Dedifferentiated amniotic fluid mesenchymal stem cell (primary cell): ENCODE data around the gene METAP1D.
"Not testable (repeated sequence)": the region's sequence is repeated elsewhere in the genome, so short reads cannot be mapped to it uniquely, and the experiment has no call there.

Experiments used
- DNase-seq: peaks from one replicate; pipeline ENCODE4 v3.0.0-alpha.2; 2016; ENCODE audit errors: extremely low spot score

Gene METAP1D

DNA sequence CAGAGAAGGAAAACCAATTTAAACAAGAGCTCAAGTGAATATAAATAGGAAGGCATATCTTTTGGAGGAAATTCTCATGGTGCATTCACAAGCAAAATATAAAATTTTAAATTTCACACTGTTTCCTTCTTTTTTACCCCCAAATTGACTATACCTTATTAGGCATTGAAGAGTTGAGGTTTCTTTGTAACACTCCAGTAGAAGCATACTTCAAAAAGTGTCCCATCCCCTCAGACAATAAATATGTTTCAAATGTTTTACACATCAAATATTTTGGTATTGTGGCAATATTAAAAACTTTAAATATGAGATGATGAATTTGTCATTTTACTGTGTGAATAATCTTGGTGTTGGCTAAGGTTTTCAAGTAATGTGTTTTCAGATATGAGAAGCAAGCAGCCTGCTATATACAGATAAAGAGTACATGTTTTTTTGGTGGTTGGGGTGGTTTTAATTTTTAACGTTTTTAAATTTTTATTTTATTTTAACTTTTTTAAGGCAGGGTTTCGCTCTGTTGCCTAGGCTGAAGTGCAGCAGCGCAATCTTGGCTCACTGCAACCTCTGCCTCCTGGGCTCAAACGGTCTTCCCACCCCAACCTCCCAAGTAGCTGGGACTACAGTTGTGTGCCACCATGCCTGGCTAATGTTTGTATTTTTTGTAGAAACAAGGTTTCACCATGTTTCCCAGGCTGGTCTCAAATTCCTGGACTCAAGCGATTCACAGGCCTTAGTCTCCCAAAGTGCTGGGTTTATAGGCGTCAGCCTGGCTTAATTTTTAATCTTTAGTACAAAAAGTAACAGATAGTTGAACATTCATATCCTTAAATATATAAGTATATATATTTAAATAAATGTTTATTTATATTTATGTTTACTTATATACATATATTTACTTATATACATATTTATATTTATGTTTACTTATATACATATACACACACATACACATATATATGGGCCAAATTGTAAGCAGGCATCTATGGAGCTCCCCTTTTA, 49.1 kb downstream of the METAP1D start:
- peak; percentile 7 for DNase-seq

DNA sequence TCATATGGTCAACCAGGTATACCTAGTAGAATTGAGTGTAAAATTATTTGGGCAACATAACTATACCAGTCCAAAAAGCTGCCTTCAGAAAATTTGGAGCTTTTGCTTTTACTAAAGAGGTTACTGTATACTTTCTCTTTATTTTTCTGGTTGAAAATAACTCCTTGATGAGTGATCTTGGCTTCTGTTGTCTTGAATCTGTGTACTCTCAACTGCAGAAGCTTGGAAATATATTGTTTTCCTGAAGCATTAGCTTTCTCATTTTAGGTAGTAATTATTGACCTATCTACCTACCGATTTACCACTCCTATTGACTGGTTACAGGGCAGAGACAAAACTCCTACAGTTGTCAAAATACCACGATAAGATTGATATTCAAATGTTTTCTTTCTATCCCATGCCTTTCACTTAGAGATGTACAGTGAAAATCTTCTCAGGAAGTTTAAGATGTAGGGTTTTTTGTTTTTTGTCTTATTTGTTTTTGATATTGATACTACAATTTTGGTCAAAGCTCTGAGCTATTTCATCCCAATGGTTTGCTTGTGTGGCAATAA, 49.9 kb downstream of the METAP1D start:
- no peak for DNase-seq

DNA sequence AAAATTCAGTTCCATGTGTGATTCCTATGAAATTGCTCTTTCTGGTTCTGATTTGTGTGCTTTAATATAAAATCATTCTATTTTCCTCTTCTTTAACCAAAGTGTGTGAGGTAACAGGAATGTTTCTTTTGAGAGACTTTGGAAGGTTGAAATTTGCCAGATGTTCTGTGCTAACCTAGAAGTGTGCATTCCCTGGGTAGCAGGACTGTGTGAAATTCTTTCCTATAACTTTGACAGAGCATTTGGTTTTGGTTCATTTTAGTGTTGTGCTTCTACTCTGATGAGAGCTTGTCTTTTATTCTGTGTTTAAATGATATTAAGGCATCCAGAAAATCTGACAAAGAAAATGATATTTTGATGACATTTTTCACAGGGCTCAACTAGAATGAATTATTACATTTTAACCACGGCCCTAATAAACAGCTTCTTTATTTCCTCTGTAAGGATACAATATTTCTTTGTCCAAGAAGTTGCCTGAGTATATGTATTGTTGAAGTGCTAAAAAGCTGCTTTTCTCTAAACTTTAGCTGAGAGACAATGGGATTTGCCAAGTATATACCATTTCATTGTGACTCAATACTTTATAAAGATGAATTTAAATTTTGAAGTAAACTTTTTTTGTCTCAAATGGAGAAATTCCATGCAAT, 50.8 kb downstream of the METAP1D start:
- DNase-seq, result no peak

DNA sequence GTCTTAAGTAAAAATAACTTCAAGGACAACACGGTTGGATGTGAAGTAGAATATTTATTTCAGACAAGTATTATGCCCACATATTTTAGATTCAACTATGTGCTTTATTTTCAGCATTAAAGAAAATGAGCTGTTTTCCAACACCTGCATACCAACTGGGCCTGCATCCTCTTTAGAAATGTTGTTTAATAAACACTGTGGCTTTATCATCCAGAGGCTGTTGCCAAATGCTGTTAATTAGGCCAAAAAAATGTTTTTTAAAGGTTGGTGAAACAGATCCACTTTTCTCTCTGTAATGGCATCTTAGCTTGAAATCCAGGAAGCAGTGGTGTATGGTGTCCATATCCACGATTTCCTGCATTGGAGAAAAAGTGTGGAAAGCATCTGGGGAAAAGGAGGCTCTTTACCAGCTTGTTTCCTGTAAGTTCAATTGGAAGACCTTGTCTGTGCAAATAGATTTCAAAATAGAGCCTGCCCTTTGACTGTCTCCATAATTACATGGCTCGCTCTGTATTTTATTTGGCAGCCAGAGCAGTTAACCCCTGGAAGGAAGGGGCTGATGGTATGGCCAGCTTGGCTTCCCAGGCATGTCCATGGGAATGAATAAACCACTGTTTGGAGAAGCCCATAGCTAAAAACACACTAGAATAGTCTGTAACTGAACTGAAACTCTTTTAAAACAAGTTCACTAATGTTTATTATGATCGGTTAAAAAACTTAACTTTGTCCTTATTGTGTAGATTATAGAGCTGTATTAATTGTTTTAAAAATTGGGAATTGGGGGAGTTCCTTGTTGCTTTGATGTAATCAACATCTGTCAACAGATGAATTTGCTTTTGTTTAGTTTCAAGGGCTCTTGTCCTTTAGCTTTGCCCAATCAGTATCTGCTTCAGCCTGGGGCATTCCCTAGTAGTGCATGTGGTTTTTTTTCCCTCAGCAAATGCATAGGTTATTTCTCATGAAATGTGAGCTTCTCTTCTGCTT, 52.5 kb downstream of the METAP1D start:
- DNase-seq, result peak; percentile 34

DNA sequence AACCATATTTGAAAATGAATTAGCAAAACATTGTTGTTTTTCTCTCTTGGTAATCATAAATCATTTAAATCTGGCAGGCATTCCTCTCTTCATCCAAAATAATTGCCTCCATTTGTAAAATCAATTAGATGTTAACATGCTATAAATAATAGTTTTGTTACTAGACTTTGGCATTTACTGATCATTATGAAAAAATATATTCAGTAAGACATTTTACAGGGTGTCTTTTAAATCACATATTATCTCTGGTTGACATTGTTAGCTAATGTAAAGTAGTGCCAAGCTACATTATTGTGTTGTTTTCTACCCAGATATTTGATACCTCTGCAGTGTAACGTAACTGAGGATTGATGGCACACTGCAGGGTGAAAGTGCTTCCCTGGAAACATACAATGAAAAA, 53.7 kb downstream of the METAP1D start:
- no peak for DNase-seq

DNA sequence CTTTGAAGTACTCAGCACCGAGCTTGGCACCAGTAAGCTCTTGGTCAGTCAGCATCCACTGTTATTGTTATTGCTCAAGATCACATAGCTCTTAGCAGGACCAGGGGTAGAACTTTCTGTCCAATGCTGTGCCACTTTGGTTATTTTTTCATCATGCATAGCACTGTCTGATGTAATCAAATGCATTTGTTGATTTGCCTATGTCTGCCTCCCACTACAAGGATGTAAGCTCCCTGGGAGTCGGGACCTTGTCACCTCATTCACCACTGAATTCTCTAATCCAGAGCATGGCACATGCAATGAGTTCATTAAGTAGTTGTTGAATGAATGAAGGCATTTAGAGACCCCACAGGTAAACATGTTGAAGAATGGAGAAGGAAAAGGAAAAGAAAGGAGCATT, 56.5 kb downstream of the METAP1D start:
- no peak for DNase-seq

DNA sequence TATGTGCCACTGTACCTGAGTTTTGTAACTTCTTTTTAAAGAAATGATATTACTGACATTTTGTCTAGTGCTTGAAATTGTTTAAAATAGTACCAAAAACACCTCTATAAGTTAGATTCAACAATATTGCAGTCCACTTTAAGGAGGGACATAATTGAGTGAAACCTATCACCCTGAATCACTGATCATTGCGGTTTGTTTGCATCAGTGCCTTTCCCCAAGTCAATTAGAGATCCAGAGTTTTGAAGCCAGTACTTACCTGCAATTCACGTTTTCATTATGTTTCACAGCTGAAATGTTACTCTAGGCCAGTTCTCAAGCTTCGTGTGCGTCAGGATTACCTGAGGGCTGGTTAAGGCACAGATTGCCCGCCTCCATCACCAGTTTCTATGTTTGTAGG, 58.9 kb downstream of the METAP1D start:
- DNase-seq, result peak; percentile 12

DNA sequence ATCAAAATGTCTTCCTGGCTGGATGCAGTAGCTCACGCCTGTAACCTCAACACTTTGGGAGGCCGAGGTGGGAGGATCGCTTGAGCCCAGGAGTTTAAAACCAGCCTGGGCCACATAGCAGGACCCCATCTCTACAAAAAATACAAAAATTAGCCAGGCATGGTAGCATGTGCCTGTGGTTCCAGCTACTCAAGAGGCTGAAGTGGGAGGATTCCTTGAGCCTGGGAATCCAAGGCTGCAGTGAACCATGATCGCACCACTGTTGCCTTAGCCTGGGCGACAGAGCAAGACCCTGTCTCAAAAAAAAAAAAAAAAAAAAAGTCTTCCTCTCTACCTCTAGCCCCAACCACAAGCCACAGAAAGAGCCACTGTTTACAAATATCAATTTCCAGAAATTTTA, 60.4 kb downstream of the METAP1D start:
- DNase-seq, result not testable (repeated sequence)

DNA sequence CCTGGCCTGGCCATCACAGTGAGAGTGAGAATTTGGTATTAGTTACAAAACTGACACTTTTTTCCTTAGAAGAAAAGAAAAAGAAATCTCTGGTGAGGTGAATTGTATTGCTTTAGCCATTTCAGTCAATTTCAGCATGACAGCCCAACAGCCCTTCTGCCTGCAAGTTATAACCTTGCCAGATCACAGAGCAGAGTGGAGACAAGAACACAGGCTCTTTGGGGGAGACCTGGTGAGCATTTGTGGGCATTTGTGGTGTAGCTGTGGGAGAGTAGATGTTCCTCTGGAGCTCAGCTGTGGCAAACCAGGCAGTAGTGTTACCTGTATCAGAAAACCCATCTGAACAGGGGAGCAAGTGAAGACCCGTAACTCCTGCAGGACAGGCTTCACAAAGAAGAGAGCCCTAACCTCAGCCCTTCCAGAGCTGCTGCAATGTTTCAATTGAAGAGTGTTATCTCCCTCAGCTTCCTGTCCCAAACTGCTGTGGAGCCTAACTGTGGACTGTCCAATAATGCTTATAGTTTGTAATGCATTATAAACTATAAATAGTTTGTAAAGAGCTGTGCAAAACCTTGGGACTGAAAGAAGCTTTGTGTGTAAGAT, 62.8 kb downstream of the METAP1D start:
- DNase-seq, result peak; percentile 6

DNA sequence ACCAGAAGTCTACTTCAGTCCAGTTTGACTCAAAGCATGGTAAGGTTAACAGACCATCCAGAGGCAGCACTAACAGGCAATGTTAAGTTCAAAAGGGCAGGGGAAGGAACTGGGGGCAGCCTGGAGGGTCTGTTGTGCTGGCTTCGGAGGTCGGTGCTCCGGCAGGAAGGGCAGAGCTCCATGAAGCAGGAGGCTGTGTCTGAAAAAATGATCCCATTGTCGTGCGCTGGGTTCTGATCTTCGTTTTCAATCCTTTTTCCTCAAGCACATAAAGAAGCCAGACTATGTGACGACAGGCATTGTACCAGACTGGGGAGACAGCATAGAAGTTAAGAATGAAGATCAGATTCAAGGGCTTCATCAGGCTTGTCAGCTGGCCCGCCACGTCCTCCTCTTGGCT, 63.7 kb downstream of the METAP1D start:
- DNase-seq, result peak; percentile 14

DNA sequence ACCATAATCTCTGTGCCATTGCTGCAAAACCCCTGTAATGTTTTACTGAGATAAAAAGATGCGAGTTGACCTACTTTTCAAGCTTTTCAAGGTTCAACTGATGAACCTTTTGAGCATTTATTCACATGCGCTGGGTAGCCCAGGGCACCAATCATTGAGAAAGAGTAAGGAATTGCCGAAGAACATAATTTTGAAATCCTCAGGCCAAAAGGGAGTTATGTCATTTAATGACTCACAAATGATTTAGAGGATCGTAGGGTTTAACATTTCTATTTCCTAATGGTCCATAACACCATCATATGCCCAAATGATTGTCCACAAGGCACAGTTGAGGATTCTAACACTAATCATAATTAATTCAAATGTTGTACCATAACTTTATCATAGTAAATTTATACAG, 65.4 kb downstream of the METAP1D start:
- peak; percentile 13 for DNase-seq

DNA sequence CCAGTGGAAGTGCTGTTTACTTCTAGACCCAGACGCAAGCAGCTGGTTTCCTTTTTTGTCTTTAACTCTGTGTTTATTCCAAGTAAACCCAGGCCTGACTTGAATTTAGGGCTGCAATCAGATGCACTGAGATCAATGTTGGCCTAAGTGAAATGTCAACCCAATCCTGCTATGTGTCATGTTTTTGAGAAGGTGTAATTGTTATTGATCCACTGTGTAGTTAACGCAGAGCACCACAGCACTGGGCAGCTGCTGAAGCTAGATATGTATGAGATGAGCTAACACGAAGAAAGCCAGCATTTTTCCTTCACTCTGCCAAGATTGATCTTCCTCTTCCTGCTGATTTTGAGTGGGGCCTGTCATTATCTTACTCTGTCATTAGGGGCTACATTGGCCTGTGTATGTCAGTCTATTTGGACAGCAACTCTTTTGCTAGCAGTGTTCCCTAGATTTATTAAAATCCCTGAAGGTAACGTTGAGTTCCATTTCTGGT, 66.7 kb downstream of the METAP1D start:
- DNase-seq, result no peak

DNA sequence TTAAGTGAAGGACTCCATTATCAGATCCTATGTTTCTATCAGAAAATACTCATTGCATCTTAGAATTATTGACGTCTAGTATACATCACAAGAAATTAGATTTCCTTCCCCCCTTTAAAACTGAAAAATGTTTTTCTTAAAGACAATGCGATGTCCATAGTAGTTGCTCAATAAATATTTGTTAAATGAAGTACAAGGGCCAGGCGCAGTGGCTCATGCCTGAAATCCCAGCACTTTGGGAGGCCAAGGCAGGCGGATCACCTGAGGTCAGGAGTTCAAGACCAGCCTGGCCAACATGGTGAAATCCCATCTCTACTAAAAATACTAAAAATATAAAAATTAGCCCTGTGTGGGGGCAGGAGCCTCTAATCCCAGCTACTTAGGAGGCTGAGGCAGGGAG, 68.2 kb downstream of the METAP1D start:
- DNase-seq, result not testable (repeated sequence)

DNA sequence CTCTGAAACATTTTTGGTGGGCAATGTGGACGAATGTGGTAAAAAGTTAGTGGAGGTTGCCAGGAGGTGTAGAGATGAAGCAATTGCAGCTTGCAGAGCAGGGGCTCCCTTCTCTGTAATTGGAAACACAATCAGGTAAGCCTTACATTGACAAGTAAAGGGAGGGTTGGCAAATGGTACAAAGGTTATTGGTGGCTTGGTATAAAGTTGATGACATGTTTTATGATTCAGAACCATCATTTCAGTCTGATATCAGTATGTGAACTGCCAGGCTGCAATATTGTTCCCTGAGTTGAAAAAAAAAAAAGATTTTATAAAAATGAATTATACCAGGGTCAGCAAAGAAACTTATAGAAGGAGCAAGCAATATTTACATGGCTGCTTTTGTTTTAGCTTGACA, 71.2 kb downstream of the METAP1D start:
- no peak for DNase-seq

DNA sequence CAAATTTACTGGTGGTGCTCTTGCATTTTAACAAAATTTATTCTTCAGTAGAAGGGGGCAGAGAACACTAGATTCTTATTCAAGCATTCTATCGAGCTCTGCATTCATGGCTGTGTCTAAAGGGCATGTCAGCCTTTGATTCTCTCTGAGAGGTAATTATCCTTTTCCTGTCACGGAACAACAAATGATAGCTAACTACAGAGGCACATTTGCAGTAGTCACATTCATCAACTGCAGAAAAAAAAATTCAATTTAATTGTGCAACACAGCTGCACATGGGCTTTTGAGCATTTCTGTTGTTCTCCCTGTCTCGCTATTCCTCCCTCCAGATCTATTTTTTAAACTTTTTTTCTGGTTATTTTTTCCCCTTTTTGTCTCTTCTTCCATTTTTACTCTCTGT, 72.5 kb downstream of the METAP1D start:
- no peak for DNase-seq

DNA sequence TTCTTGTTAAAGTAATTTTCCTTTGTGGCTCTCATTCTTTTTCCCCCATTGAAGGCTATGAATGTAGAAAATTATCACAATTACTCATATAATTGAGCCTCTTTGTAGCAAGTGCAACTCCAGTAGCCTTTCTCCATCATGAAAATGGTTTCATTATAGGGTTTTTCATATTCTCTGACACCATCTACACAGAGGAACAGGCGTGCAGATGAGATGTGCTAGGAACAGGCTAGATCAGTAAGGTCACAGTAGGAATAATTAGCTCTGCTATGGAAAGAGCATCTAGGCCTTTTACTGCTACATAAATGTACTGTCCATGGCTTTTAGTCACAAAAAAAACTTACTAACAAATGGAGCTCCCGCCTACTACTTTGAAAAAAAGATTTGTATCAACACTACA, 73.0 kb downstream of the METAP1D start:
- DNase-seq, result no peak

DNA sequence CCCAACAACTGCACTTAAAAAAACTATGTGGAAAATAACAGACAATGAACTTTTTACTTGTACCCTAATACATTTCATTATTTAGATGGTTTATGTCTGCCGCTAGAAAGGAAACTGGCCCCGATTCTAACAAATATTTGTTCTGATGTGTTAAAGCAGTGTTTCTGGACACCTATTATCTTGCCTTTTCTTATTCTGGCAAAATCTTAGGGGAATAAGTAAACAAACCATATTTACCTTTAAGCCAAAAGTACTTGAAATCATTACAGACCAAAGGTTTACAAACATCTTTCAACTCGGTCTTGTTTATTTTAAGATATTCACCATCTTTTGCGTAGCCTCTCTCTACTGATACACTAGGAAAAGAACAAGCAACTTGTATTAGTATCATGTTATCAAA, 73.8 kb downstream of the METAP1D start:
- no peak for DNase-seq

DNA sequence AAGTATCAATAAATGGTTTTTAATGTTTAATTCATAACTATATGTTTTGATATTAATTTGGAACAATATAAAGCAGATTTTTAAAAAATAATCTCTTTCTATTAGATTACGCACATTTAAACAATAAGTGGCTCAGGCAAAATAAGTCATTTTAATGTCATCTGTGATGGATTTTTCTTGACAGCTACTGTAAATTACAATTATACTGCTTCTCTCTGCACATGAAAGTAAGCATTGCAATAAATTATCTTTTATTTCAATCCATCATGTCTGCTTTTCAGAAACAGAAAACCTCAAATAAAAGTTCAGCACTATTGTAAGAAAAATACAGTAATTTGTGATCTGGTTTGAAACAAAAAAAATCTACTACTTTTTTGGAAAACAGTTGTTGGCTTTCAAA, 74.5 kb downstream of the METAP1D start:
- DNase-seq, result no peak

DNA sequence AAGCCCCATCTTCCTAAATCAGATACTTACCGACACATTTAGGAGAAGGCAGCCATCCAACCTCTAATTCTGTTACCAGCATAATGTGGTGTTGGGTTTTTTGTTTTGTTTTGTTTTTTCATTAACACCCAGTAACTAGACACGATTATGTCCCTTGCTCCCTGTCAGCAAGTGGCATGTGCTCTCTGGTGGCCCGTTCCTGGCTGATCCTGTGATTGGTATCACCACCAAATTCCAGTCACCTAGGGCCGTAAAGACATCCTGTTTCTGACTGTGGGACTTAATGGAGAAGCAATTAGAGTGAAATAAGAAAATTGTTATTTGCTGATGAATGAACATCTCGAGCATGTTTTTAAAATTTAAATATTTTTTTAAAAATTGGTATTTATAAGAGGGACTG, 79.7 kb downstream of the METAP1D start:
- no peak for DNase-seq

DNA sequence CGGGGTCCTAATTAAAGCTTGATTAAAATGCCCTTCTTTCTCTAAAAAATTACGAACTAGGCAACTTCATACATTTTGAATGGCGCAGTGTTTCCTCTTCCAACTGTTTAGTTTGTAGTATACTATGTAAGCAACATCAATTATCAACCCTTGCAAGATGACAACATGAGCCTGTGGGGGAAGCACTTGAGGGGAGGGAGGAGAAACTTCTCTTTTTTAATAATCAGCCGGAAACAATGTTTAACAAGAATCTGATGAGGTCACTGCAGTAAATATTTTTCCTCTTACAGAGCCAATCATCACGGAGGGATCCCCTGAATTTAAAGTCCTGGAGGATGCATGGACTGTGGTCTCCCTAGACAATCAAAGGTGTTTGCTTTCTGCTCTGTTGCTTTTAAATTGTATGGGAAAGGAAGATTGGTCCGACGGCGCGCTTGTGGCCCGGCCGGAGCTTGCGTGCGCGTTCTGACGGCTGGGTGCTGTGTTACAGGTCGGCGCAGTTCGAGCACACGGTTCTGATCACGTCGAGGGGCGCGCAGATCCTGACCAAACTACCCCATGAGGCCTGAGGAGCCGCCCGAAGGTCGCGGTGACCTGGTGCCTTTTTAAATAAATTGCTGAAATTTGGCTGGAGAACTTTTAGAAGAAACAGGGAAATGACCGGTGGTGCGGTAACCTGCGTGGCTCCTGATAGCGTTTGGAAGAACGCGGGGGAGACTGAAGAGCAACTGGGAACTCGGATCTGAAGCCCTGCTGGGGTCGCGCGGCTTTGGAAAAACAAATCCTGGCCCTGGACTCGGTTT, 80.3 kb downstream of the METAP1D start:
- DNase-seq, result no peak
